ENCODE measurements around the gene LRP8. TPM values are rescaled to one million over a fixed set of nuclear protein-coding genes. Genes with fewer than 3 reads are reported as not detected.

Gene LRP8
- total RNA-seq, 1 donor from 2014 or later: 4.4 TPM

DNA sequence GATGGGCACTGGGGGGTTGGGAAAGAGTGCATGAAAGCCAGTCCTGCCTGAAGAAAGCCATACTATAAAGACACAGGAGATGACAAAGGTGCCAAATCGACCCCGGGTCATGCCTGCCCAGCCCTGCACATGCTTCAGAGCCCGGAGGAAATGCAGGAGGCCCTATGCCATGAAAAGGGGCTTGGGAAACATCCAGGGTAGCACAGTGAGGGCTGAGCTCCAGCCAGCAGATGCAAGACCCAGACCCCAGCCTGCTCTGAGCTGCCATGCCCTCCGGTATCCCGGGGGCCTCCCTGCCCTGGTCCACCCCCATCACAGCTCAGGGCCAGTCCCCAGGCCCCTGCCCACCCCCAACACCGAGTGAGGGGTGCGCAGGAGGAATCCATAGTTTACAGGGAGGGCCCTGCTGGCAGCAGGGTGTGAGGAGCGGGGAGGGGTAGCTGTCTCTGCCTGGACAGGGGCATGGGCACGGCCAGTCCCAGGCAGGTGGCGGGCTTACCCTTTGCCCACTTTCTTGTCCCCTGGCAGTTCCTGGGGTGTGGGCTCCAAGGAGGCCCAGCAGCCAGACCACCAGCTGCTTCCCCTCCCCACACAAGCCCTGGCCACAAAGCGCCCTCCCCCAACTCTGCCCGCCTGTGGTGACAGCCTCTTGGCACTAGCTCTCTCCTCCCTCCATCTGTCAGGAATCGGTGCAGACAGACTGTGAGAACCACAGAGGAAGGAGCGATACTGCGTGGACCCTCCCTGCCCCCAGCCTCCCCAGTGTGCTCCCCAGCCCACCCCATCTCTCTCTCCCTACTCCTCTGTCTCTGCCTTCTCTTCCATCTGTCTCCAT lies 16.8 kb downstream of the LRP8 start:
- Mint-ChIP-seq H3K27me3 (ENCODE audit: unreplicated experiment) (no peaks in the 10 kb centered on the region), H3K9me3 (ENCODE audit: unreplicated experiment) (no peaks in the 10 kb centered on the region), H3K36me3 (ENCODE audit: unreplicated experiment) (no peaks in the 10 kb centered on the region), H3K4me3 (ENCODE audit: unreplicated experiment) (no peak overlapping the region), H3K27ac (ENCODE audit: unreplicated experiment) (no peak overlapping the region), H3K4me1 (ENCODE audit: unreplicated experiment) (peaks cover 2% of the 10 kb centered on the region)
- DNase-seq (ENCODE audit: extremely low spot score, unreplicated experiment): no peak
- TF ChIP-seq, protein P1, sequence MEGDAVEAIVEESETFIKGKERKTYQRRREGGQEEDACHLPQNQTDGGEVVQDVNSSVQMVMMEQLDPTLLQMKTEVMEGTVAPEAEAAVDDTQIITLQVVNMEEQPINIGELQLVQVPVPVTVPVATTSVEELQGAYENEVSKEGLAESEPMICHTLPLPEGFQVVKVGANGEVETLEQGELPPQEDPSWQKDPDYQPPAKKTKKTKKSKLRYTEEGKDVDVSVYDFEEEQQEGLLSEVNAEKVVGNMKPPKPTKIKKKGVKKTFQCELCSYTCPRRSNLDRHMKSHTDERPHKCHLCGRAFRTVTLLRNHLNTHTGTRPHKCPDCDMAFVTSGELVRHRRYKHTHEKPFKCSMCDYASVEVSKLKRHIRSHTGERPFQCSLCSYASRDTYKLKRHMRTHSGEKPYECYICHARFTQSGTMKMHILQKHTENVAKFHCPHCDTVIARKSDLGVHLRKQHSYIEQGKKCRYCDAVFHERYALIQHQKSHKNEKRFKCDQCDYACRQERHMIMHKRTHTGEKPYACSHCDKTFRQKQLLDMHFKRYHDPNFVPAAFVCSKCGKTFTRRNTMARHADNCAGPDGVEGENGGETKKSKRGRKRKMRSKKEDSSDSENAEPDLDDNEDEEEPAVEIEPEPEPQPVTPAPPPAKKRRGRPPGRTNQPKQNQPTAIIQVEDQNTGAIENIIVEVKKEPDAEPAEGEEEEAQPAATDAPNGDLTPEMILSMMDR (IDR thresholded peaks at IDR 0.05): no peak

DNA sequence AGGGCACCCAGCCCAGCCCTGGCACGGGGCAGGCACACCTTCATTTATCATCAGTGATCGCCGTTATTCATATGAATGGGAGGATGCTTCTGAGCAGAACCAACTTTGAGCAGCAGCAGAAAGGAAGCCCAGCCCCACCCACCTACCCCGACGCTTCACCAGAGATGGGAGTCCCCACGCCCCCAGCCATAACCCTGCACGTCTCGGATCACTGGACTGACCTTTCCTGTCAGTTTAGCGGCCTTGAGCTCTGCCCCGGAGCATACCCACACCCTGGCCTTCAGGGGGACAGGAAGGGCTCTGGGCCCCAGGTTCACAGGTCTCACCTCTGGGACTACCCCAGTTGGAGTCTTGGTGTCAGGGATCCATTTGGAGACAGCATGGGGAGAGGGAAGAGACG lies 18.1 kb downstream of the LRP8 start:
- DNase-seq (ENCODE audit: extremely low spot score, unreplicated experiment): no peak
- H3K27ac Mint-ChIP-seq (ENCODE audit: unreplicated experiment): no peak overlapping the region
- TF ChIP-seq, protein P1 (IDR thresholded peaks at IDR 0.05): no peak
- no peak overlapping the region for H3K4me3 Mint-ChIP-seq (ENCODE audit: unreplicated experiment)
- H3K36me3 Mint-ChIP-seq (ENCODE audit: unreplicated experiment): no peaks in the 10 kb centered on the region
- H3K4me1 Mint-ChIP-seq (ENCODE audit: unreplicated experiment): no peaks in the 10 kb centered on the region
- H3K27me3 Mint-ChIP-seq (ENCODE audit: unreplicated experiment): no peaks in the 10 kb centered on the region
- H3K9me3 Mint-ChIP-seq (ENCODE audit: unreplicated experiment): no peaks in the 10 kb centered on the region

DNA sequence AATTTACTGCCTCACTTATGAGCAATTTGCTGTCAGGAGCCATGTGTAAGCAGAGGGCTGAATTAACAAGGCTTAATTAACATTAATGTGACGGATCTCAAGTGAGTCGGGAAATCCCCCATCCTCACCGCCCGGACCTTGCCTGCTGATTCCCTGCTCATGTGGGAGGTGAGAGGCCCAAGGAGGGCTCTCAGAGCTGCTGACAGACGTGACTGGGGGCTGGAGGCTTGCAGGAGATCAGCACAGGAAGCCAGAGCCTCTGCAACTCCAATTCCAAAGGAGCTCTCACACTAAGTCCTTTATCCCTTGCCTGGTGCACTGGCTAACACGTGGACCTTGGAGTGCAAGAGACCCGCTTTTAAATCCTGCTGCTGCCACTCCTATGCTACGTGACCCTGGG lies 19.4 kb downstream of the LRP8 start:
- Mint-ChIP-seq H3K36me3 (ENCODE audit: unreplicated experiment) (no peaks in the 10 kb centered on the region), H3K9me3 (ENCODE audit: unreplicated experiment) (no peaks in the 10 kb centered on the region), H3K4me3 (ENCODE audit: unreplicated experiment) (no peak overlapping the region), H3K27ac (ENCODE audit: unreplicated experiment) (no peak overlapping the region), H3K27me3 (ENCODE audit: unreplicated experiment) (no peaks in the 10 kb centered on the region), H3K4me1 (ENCODE audit: unreplicated experiment) (peaks cover 5% of the 10 kb centered on the region)
- DNase-seq (ENCODE audit: extremely low spot score, unreplicated experiment): no peak
- TF ChIP-seq, protein P1 (IDR thresholded peaks at IDR 0.05): no peak

DNA sequence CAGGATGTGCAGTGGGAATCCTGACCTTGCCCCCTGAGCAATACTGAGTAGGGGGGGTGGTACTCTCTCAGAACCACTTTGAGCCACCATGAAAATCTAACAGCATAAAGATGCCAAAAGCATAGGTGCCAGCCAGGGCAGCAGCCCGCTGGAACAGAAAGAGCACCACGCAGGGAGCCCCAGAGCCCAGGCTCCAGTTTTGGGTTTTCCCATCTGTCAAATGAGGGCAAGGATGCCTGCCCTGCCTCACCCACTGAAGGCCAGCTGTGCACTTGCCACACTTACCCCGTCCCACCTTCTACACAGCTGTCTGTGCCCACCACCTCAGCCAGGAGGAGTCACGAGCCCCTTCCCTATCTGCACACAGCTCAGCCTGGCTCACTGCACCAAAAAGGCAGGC lies 20.8 kb downstream of the LRP8 start:
- TF ChIP-seq, protein P1 (IDR thresholded peaks at IDR 0.05): no peak
- no peak overlapping the region for H3K4me3 Mint-ChIP-seq (ENCODE audit: unreplicated experiment)
- H3K4me1 Mint-ChIP-seq (ENCODE audit: unreplicated experiment): peaks cover 6% of the 10 kb centered on the region
- H3K36me3 Mint-ChIP-seq (ENCODE audit: unreplicated experiment): no peaks in the 10 kb centered on the region
- no peak overlapping the region for H3K27ac Mint-ChIP-seq (ENCODE audit: unreplicated experiment)
- DNase-seq (ENCODE audit: extremely low spot score, unreplicated experiment): no peak
- H3K9me3 Mint-ChIP-seq (ENCODE audit: unreplicated experiment): no peaks in the 10 kb centered on the region
- no peaks in the 10 kb centered on the region for H3K27me3 Mint-ChIP-seq (ENCODE audit: unreplicated experiment)

DNA sequence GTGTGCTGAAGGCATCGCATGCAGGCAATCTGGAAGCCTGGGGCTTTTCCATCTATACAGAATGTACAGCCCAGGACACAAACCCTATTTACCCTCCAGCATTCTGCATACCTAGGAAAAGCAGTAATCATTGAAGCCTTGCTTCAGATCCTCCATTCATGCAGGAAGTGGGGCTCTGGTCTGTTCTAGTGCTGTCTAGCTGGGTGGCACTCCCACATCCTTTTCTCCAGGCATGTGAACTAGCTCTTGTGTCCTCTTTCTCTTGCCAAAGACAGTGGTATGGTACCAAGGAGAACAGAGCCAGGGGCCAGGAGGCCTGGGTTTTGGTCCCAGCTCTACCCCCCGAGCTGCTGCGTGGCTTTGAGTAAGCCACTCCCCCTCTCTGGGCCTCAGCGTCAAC lies 21.7 kb downstream of the LRP8 start:
- no peaks in the 10 kb centered on the region for H3K36me3 Mint-ChIP-seq (ENCODE audit: unreplicated experiment)
- no peak overlapping the region for H3K27ac Mint-ChIP-seq (ENCODE audit: unreplicated experiment)
- DNase-seq (ENCODE audit: extremely low spot score, unreplicated experiment): no peak

More for the DNA sequence above, 21.7 kb downstream of the LRP8 start:
- Mint-ChIP-seq H3K4me1 (ENCODE audit: unreplicated experiment) (peaks cover 6% of the 10 kb centered on the region), H3K27me3 (ENCODE audit: unreplicated experiment) (no peaks in the 10 kb centered on the region), H3K4me3 (ENCODE audit: unreplicated experiment) (no peak overlapping the region), H3K9me3 (ENCODE audit: unreplicated experiment) (no peaks in the 10 kb centered on the region)
- TF ChIP-seq, protein P1 (IDR thresholded peaks at IDR 0.05): no peak

Measured in osteocyte (in vitro differentiated cells).